Effector memory CD4-positive, alpha-beta T cell (primary cell): Measurements from ENCODE around the gene SPIN1.

Experiments
- DNase-seq, 3 donors: peaks; one replicate each; pipeline ENCODE4 v3.0.0-alpha.2; 2020
- H3K27ac ChIP-seq: 2 replicates; pipeline ENCODE4 v1.7.0; 2013; ENCODE audit warnings: mild to moderate bottlenecking, low read length, moderate library complexity; ENCODE audit not compliant: insufficient read depth, poor library complexity, severe bottlenecking
- H3K27me3 ChIP-seq: replicated peaks from 2 replicates; pipeline ENCODE4 v1.7.0; 2013; ENCODE audit warnings: mild to moderate bottlenecking, low read length; ENCODE audit not compliant: insufficient read depth, control insufficient read depth, poor library complexity, severe bottlenecking
- H3K36me3 ChIP-seq: 2 replicates; pipeline ENCODE4 v1.7.0; 2013; ENCODE audit warnings: mild to moderate bottlenecking, low read length, moderate library complexity; ENCODE audit not compliant: control insufficient read depth, insufficient read depth
- H3K4me1 ChIP-seq: 2 replicates; pipeline ENCODE4 v1.7.0; 2013; ENCODE audit warnings: low read length, mild to moderate bottlenecking; ENCODE audit not compliant: control insufficient read depth, insufficient read depth, poor library complexity, severe bottlenecking
- H3K4me3 ChIP-seq: 2 replicates; pipeline ENCODE4 v1.7.0; 2013; ENCODE audit warnings: low read length, low read depth, mild to moderate bottlenecking; ENCODE audit not compliant: insufficient read depth, poor library complexity, severe bottlenecking
- H3K9me3 ChIP-seq: 2 replicates; pipeline ENCODE4 v1.7.0; 2013; ENCODE audit warnings: mild to moderate bottlenecking, low read length, moderate library complexity; ENCODE audit not compliant: control insufficient read depth

The SPIN1 gene

GRCh38 chr9:88477300-88477751 lies 89.1 kb downstream of the SPIN1 start:
- Histone ChIP-seq H3K27ac (no peak overlapping the region), H3K27me3 (no peaks in the 10 kb centered on the region), H3K4me1 (no peaks in the 10 kb centered on the region), H3K36me3 (peaks cover 12% of the 10 kb centered on the region), H3K4me3 (no peak overlapping the region), H3K9me3 (no peaks in the 10 kb centered on the region)
- no peak for DNase-seq

- peaks cover 12% of the 10 kb centered on the region for H3K36me3 ChIP-seq
Measured at GRCh38 chr9:88478246-88478645, 90.0 kb downstream of the SPIN1 start.

DNA sequence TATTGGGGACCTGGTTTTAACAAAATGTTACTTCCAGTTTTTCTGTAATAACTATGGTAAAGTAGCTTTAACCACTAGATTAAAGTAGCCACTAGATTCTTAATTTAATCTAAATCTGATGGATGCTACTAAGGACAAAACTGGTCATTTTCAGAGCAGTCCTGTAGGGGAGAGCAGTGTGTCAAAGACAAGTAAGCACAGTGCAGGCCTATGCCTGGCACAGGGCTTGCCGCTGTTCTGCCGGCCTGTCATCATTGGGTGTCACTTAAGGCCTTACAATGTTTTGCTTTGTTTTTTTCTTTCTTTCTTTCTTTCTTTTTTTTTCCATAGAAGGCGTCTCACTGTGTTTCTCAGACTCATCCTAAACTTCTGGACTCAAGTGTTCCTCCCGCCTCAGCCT lies 93.7 kb downstream of the SPIN1 start:
- no peak overlapping the region for H3K27ac ChIP-seq

More at GRCh38 chr9:88478246-88478645, 90.0 kb downstream of the SPIN1 start:
- no peak for DNase-seq
- Histone ChIP-seq H3K9me3 (no peaks in the 10 kb centered on the region), H3K4me1 (no peaks in the 10 kb centered on the region), H3K4me3 (no peak overlapping the region), H3K27ac (no peak overlapping the region), H3K27me3 (no peaks in the 10 kb centered on the region)

GRCh38 chr9:88488166-88488565 lies 99.9 kb downstream of the SPIN1 start:
- no peak for DNase-seq
- Histone ChIP-seq H3K27ac (no peak overlapping the region), H3K36me3 (no peaks in the 10 kb centered on the region), H3K4me1 (no peaks in the 10 kb centered on the region), H3K4me3 (no peak overlapping the region), H3K9me3 (no peaks in the 10 kb centered on the region), H3K27me3 (no peaks in the 10 kb centered on the region)

More for the DNA sequence above, 93.7 kb downstream of the SPIN1 start:
- DNase-seq, result no peak
- Histone ChIP-seq H3K4me3 (no peak overlapping the region), H3K9me3 (no peaks in the 10 kb centered on the region), H3K4me1 (no peaks in the 10 kb centered on the region), H3K27me3 (no peaks in the 10 kb centered on the region), H3K36me3 (no peaks in the 10 kb centered on the region)

- Histone ChIP-seq H3K36me3 (no peaks in the 10 kb centered on the region), H3K9me3 (no peaks in the 10 kb centered on the region), H3K4me1 (no peaks in the 10 kb centered on the region), H3K27me3 (no peaks in the 10 kb centered on the region), H3K4me3 (no peak overlapping the region), H3K27ac (no peak overlapping the region)
- no peak for DNase-seq
Measured at GRCh38 chr9:88494983-88495721, 106.9 kb downstream of the SPIN1 start.

- H3K4me1 ChIP-seq, result no peaks in the 10 kb centered on the region
- DNase-seq, result no peak
- no peaks in the 10 kb centered on the region for H3K36me3 ChIP-seq
- H3K27me3 ChIP-seq, result no peaks in the 10 kb centered on the region
- no peaks in the 10 kb centered on the region for H3K9me3 ChIP-seq
- H3K27ac ChIP-seq, result no peak overlapping the region
- no peak overlapping the region for H3K4me3 ChIP-seq
Measured at GRCh38 chr9:88497224-88497623, 109.0 kb downstream of the SPIN1 start.

- no peak overlapping the region for H3K4me3 ChIP-seq
Measured at GRCh38 chr9:88498880-88499279, 110.6 kb downstream of the SPIN1 start.

DNA sequence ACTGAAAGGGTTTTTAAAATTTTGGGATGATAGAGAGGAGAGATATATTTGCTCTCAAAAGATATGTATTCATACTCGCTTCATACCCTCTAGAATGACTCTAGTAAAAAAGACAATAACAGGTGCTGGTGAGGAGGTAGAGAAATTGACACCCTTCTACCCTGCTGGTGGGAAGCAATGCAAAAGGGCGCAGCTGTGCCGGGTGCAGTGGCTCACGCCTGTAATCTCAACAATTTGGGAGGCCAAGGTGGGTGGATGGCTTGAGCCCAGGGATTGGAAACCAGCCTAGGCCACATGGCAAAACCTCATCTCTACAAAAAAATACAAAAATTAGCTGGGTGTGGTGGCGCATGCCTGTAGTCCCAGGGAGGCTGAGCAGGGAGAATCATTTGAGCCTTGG lies 112.8 kb downstream of the SPIN1 start:
- no peaks in the 10 kb centered on the region for H3K36me3 ChIP-seq
- no peak overlapping the region for H3K27ac ChIP-seq
- H3K4me1 ChIP-seq, result no peaks in the 10 kb centered on the region
- H3K9me3 ChIP-seq, result no peaks in the 10 kb centered on the region
- DNase-seq, result no peak
- H3K4me3 ChIP-seq, result no peak overlapping the region
- H3K27me3 ChIP-seq, result no peaks in the 10 kb centered on the region

More at GRCh38 chr9:88498880-88499279, 110.6 kb downstream of the SPIN1 start:
- Histone ChIP-seq H3K9me3 (no peaks in the 10 kb centered on the region), H3K36me3 (no peaks in the 10 kb centered on the region), H3K4me1 (no peaks in the 10 kb centered on the region), H3K27me3 (no peaks in the 10 kb centered on the region), H3K27ac (no peak overlapping the region)
- DNase-seq, result no peak

GRCh38 chr9:88502552-88503034 lies 114.3 kb downstream of the SPIN1 start:
- no peaks in the 10 kb centered on the region for H3K27me3 ChIP-seq
- DNase-seq, result no peak
- H3K36me3 ChIP-seq, result no peaks in the 10 kb centered on the region
- no peaks in the 10 kb centered on the region for H3K9me3 ChIP-seq
- H3K4me3 ChIP-seq, result no peak overlapping the region
- H3K4me1 ChIP-seq, result no peaks in the 10 kb centered on the region
- H3K27ac ChIP-seq, result no peak overlapping the region

DNA sequence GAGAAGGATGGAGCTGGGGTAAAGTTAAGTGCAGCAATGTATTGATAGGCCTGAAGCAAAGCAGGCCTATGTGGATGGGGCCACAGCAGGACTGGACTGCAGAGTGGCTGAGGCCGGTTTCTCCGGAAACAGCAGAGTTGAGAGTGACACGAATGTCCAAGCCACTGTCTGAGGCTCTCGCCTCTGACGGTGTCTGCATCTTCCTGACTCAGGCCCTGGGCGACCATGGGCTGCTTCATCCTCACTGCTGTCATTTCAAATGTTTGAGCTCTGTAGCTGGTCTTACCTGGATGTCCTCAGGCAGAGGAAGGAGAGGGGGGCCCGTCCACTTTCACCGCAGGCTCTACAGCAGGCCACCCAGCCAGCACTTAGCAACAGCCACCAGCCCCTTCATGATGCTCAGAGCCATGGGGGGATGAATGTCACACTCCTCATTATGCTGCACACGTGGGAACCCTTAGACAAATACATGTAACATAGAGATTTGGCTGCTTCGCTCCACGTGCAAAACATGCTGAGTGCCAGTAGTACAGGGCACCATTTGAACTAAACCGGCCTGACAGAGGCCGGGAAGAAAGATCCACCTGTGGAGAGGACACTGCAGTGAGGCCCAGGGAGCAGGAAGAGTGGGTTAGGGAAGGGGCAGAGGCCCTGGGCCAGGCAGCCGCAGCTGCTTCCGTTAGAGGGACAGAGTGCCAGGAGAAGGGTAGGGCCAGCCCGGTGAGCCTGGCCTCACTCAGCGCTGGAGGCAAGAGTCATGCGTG lies 115.0 kb downstream of the SPIN1 start:
- no peak for DNase-seq
- Histone ChIP-seq H3K4me3 (no peak overlapping the region), H3K4me1 (no peaks in the 10 kb centered on the region), H3K36me3 (no peaks in the 10 kb centered on the region), H3K27ac (no peak overlapping the region), H3K27me3 (no peaks in the 10 kb centered on the region), H3K9me3 (no peaks in the 10 kb centered on the region)
